Activated CD8-positive, alpha-beta memory T cell treated with anti-CD3 and anti-CD28 coated beads for 36 hours (primary cell): ENCODE results near the gene SETD1B. TPM values are rescaled to one million over a fixed set of nuclear protein-coding genes. Genes with fewer than 3 reads are reported as not detected.

ENCODE experiments used
- CTCF ChIA-PET: fragments of 350-600 bp; sonication (Branson Sonifier 250); formaldehyde crosslinking; loops from one replicate; lab custom pipeline; 2021; ENCODE audit warnings: antibody characterized with exemption; lab: Charles Lee
- POLR2A ChIA-PET: fragments of 350-600 bp; sonication (Branson Sonifier 250); formaldehyde crosslinking; loops from one replicate; lab custom pipeline; 2021; ENCODE audit warnings: antibody characterized with exemption; lab: Charles Lee
- total RNA-seq, 2 experiments: library from RNA; stranded (reverse); gene quantifications; one replicate each; pipeline ENCODE4 v1.2.3, GENCODE V29; 2021

Gene SETD1B
- total RNA-seq, 2 experiments from 2014 or later: 22.2 to 23.4 TPM

DNA sequence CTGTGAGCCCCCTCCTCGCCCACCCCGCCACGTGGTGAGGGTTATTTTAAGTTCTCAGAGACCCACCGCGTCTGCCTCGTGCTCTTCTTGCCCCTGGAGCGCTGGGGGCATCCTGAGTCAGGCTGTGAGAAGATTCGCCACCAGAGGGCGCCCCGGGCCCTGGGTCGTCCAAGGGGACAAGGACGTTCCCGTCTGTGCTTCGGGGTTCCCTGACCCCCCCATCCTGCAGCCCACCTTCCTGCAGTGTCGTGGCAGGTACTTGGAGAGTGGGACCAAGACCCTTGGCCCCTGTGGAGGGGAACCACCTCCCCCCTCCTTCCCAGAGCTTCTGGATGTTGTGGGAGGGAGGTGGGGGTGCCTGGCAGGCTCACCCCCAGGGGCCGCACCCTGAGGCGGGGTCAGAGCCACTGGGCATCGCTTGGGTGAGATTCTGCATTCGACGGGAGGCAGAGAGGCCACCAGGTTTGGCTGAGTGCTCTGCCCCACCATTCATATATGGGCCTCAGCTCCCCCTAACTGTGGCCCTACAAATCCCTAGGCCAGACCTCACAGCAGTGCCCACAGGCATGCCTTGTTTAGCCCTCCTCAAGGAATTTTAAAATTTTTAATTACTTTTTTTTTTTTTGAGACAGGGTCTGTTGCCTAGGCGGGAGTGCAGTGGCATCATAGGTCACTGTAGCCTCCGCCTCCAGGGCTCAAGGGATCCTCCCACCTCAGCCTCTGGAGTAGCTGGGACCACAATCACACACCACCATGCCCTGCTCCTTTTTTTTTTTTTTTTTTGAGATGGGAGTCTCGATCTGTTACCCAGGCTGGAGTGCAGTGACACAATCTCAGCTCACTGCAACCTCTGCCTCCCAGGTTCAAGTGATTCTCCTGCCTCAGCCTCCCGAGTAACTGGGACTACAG is 27.4 kb upstream of the SETD1B start:
- ChIA-PET CTCF (interaction anchor here (0.7 to 27.0 kb wide), 10 partner anchors 24 to 112 kb away, joined by 3 to 826 read pairs (median 4); partner anchors contain the start of genes PSMD9, RHOF, SETD1B and TMEM120B), POLR2A (interaction anchor here (0.5 to 1.2 kb wide), 6 partner anchors 17 to 1457 kb away, joined by 3 to 6 read pairs (median 5); partner anchors contain the start of genes MPHOSPH9 and RHOF)

DNA sequence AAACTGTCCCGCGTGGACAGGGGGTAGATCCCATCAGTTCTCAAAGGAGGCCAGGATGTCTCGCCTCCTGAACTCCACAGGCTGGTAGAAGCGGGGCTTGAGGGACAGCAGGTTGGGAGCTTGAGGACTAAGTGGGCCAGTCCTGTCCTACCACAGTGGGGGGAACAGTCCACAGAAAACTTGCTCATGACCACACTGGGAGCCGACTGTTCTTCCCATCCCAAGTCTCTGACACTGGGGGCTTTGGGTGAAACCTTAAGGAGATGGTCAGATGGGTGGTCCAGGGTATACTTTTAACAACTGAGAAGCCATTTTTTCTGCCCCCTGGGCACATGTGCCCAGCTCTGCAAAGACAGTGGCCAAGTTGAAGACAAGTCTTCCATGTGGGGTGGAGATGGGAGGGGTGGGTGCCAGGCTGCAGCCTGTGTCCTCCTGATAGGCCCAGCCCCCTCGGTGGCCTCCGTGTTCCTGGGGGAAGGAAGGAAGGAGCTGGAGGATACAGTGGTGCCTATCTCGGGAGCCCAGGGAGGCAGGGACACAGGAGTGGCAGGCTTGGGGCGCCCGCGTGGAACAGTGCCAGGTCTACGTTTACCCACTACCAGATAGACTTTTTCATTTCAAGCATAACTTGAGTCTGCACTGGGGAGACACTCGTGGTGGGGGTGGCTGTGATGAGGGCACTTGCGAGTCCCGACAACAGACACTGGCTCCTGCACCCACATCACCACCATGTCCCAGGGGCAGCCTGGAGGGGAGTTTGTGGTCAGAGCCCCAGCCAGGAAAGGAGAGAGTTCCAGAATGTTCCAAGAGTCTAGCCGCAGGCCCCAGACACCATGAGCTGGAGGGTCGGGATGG is 25.0 kb upstream of the SETD1B start:
- POLR2A ChIA-PET: interaction anchor here (0.6 to 0.9 kb wide), 3 partner anchors 11 to 67 kb away, joined by 3 to 4 read pairs (median 3); no protein-coding TSS in a partner anchor
- CTCF ChIA-PET: interaction anchor here (0.7 to 27.0 kb wide), 3 partner anchors 14 to 71 kb away, joined by 3 to 826 read pairs (median 3); partner anchors contain the start of genes RHOF and SETD1B

DNA sequence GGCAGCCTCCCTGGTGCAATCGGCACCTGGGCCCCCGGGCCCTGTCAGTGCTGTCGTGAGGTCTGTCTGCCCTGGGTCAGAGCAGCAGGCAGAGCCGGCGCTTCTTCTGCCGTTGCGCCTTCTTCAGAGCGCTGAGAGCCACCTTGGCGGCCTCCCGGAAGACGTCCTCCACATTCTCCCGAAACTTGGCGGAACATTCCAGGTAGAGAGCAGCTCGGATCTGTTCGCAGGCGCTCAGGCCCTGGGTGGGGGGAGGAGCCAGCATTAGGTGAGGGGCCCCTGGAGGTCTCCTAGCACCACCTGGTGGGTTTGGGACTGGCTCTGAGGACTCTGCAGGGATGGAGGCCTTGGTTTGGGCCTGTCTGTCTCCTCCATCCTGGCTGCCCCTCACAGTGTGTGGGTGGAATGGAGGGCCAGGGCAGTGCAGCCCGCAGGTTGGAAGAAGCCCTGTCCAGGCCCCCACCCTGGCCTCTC is 24.4 kb upstream of the SETD1B start:
- ChIA-PET CTCF (interaction anchor here (27.0 kb wide), 1 partner anchor 21 kb away, joined by 826 read pairs; the partner anchor contains the start of genes RHOF and SETD1B), POLR2A (interaction anchor here (0.7 to 2.9 kb wide), 3 partner anchors 10 to 68 kb away, joined by 3 to 22 read pairs (median 4); no protein-coding TSS in a partner anchor)

DNA sequence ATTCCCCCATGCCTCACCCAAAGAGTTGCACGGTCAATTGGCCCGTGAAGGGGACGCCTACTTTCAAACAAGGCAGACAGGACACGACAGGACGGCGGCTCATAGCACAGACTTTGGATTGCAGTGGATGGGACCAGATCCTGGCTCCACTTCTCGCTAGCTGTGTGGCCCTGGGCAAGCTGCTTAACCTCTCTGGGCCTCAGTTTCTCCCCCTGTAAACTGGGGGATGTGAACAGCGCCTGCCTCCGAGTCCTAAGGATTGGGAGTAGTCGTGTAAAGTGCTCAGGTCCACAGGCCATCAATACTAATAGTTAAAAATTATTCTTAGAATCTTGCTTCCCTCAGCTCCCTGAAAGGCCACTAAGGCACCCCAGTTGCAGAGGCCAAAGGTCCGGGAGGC is 23.4 kb upstream of the SETD1B start:
- CTCF ChIA-PET: interaction anchor here (0.6 to 27.0 kb wide), 4 partner anchors 13 to 809 kb away, joined by 3 to 826 read pairs (median 4); partner anchors contain the start of genes RHOF, SETD1B and TMEM120B

DNA sequence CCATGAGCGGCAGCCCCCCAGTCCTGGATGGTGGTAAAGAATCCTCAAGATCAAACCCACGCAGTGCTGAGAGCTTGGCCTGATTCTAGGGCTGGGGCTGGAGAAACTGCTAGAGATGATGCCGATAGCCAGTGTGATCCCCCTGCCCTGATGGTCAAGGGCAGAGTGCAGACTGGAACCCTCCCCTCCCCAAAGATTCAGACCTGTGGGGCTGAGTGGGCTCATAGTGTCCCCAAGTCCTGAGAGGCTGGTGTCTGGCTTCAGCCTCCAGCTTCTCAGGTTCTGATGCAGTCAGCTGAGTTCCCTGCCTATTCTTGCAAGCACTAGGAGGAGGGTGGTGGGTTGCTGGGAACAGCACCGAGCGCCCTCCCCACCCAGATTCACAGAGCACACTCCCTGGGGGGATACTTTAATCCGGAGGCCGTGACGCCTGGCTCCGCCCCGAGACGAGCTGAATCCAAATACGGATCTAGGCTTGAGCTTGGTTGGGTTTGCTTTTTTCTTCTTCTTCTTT is 22.3 kb upstream of the SETD1B start:
- POLR2A ChIA-PET: interaction anchor here (0.9 to 2.9 kb wide), 6 partner anchors 9 to 68 kb away, joined by 3 to 37 read pairs (median 5); partner anchors contain the start of genes RHOF and TMEM120B
- CTCF ChIA-PET: interaction anchor here (0.7 to 27.0 kb wide), 7 partner anchors 8 to 107 kb away, joined by 3 to 826 read pairs (median 7); partner anchors contain the start of genes PSMD9, RHOF and SETD1B

More for the DNA sequence above, 23.4 kb upstream of the SETD1B start:
- POLR2A ChIA-PET: interaction anchor here (2.9 kb wide), 1 partner anchor 10 kb away, joined by 22 read pairs; no protein-coding TSS in a partner anchor

DNA sequence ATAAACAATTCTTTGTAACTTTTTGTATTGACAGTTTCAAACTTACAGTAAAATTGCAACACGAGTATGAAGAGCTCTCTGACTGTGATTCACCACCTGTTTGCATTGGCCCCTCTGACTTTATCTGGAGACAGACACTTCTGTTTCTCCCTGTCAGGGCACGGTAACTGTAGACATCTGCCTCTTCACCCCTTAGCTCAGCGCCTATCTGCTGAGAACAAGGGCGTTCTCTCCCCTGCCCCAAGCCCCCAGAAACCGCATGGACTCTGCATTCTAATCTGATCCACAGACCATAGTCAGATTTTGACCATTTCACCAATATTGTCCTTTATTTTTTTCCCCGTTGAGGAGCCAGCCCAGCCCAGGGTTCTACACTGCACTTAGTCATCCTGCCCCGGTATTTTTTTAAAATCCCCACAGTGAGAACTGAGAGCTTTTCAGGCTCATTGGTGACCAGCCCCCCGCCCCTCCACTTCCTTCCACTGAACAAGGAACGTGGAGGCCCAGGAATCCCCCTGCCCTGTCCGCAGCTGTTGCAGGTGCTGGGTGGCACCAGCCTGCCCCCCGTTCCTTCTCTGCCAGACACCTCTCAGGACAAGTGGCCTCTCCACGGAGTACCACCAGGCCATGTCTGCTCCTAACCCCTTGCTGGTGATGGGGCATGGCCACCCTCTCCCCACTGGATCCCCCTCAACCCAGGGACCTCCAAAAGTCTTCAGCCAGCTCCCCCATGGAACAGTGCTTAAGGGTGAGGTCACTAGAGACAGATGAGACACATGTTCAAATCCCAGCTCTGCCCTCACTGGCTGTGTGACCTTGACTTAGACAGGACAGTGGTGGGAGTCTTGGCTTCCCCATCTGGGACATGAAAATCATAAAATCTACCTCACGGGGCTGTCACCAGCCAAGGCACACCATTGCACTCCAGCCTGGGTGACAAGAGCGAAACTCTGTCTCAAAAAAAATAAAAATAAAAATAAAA is 21.5 kb upstream of the SETD1B start:
- CTCF ChIA-PET: interaction anchor here (0.6 to 27.0 kb wide), 9 partner anchors 9 to 106 kb away, joined by 3 to 826 read pairs (median 5); partner anchors contain the start of genes PSMD9, RHOF and SETD1B
- POLR2A ChIA-PET: interaction anchor here (0.9 to 2.9 kb wide), 6 partner anchors 8 to 69 kb away, joined by 3 to 37 read pairs (median 5); partner anchors contain the start of genes RHOF and TMEM120B

DNA sequence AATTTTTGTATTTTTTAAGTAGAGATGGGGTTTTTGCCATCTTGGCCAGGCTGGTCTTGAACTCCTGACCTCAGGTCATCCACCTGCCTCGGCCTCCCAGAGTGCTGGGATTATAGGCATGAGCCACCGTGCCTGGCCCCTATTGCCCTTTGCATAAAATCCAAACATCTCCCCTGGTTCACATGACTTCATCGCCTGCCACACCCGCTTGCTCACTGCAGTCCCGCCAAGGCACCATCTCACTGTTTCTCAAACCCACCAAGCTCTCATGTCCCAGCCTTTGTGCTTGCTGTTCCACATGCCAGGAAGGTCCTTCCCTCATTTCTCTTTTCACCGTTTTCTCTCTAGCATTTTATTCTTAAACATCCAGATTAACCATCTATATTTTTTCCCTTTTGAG is 20.0 kb upstream of the SETD1B start:
- ChIA-PET CTCF (interaction anchor here (0.6 to 27.0 kb wide), 4 partner anchors 9 to 247 kb away, joined by 3 to 826 read pairs (median 4); partner anchors contain the start of genes RHOF and SETD1B), POLR2A (interaction anchor here (1.0 kb wide), 1 partner anchor 12 kb away, joined by 3 read pairs; no protein-coding TSS in a partner anchor)

DNA sequence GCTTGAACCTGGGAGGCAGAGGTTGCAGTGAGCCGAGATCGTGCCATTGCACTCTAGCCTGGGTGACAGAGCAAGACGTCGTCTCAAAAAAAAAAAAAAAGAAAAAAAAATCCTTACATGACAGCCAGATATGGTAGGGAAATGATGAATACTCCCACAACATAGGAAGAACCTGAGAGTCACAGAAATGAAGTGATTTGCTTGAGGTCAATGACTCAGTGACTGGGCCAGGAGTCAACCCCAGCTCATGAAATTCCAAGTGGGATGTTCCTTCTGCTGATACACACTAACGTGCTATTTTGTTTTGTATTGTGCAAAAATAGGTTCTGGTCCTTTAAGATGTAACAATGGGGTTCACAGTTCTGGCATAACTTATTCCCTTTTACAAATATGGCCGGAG is 19.3 kb upstream of the SETD1B start:
- CTCF ChIA-PET: interaction anchor here (0.6 to 27.0 kb wide), 4 partner anchors 10 to 248 kb away, joined by 3 to 826 read pairs (median 4); partner anchors contain the start of genes RHOF and SETD1B
- POLR2A ChIA-PET: interaction anchor here (1.0 kb wide), 1 partner anchor 11 kb away, joined by 3 read pairs; no protein-coding TSS in a partner anchor

DNA sequence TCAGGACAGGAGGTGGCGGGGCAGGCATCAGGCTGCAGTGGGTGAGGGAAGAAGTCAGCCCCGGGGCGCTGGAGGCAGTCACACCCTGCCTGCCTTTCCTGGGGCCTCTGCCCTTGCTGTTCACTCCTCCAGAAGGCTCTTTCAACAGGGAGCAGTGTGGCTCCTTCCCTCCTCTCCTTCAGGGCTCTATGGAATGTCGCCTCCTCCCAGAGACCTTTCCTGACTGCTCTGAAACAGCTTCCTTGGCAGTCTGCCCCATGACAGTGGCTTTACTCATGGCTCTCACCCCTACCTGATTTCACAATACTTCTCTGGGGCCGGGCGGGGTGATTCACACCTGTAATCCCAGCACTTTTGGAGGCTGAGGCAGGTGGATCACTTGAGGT is 17.4 kb upstream of the SETD1B start:
- CTCF ChIA-PET: interaction anchor here (1.0 to 27.0 kb wide), 2 partner anchors 14 to 125 kb away, joined by 3 to 826 read pairs; partner anchors contain the start of genes RHOF and SETD1B
- POLR2A ChIA-PET: no interaction called here

DNA sequence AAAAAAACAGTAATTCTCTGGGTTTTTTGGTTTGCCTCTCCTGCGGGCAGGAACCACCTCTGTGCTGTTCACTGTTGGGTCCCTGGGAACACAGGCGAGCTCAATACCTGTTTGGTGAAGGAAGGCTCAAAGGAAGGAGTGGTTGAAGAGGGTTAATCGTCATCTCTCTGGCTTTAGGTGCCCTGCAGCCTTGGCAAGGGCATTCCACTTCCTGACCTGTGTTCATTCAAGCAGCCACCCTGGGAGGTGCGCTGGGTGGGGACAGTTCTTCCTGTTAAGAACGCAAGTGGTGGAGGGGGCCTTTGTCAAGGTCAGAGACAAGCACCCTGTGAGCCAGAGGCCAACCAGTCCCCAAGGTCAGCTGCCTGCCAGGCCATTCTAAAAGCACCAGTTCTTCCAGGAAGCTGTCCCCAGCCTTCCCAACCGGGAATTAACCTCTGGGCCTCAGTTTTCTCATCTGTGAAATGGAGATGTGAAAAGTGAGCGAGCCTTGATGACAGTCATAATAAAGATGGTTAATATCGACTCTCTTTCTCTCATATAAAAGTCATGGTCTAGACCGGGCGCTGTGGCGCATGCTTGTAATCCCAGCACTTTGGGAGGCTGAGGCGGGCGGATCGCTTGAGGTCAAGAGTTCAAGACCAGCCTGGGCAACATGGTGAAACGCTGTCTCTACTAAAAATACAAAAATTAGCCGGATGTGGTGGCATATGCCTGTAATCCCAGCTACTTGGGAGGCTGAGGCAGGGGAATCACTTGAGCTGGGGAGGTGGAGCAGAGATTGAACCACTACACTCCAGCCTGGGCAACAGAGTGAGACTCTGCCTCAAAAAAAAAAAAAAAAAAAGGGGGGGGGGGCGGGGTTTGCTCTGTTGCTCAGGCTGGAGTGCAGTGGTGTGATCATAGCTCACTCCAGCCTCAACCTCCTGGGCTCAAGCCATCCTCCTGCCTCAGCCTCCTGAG is 16.5 kb upstream of the SETD1B start:
- CTCF ChIA-PET: interaction anchor here (0.6 to 27.0 kb wide), 5 partner anchors 2 to 124 kb away, joined by 3 to 826 read pairs (median 3); partner anchors contain the start of genes RHOF, SETD1B and TMEM120B
- POLR2A ChIA-PET: interaction anchor here (0.5 to 0.8 kb wide), 5 partner anchors 14 to 112 kb away, joined by 3 to 4 read pairs (median 3); no protein-coding TSS in a partner anchor

DNA sequence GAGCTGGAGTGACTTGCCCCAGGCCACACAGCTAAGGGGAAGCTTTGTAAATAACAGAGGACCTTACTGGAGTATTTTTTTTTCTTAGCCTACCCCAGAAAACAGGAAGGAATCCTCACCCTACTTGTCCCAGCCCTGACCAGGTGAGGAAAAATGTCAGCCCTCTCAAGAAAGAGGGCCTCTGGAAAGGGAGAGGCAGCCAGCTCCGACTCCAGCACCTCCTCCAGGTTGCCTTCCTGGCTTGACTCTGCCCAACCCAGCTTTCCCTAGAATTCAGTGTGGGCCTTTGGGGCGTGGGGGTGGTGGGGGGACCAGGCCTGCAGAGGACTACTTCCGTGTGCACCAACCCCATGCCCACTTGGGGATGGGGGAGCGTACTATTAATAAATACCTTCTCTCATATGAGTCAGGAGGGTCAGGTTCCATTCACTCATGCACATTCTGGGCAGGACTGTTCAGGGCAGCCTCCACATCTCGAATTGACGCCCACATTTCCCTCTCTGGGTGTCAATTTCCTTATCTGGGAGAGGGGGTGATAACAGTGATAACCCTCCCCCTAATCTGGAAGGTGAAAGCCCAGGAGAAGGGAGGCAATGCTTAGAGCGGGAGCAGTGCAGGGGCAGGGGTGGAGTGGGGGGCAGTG is 15.5 kb upstream of the SETD1B start:
- ChIA-PET POLR2A (interaction anchor here (0.5 to 0.8 kb wide), 4 partner anchors 13 to 112 kb away, joined by 3 to 4 read pairs (median 3); no protein-coding TSS in a partner anchor), CTCF (interaction anchor here (0.6 to 27.0 kb wide), 4 partner anchors 3 to 88 kb away, joined by 3 to 826 read pairs (median 414); partner anchors contain the start of genes RHOF, SETD1B and TMEM120B)

DNA sequence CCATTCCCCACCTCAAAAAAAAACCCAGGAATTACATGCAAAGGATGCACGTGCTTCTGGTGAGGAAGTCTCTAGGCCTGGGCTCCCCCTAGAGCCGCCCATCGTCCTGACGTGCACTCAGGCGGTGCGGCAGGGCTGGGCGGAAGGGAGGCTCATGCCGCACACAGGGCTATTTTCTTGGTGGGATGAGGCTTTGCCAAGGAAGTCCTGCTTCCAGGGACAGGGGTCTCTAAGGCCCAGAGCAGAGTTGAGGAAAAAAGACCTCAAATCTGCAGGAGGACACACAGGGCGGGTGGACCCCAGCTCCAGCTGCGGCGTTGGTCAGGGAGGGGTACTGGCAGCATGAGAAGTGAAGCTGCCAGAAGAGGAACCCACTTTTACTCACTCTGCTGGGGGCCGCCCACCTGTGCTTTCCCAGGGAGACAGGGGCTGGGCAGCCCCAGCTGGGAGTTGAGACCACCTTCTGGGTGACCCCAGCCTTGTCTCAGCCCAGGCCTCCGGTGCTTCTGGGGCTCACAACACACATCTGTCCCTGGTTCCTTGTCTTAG is 14.5 kb upstream of the SETD1B start:
- POLR2A ChIA-PET: interaction anchor here (0.6 to 3.4 kb wide), 7 partner anchors 8 to 162 kb away, joined by 3 to 22 read pairs (median 4); partner anchors contain the start of gene ORAI1
- CTCF ChIA-PET: interaction anchor here (0.9 to 27.0 kb wide), 4 partner anchors 4 to 99 kb away, joined by 3 to 826 read pairs (median 416); partner anchors contain the start of genes PSMD9, RHOF and SETD1B
